Ovary (tissue), 9 donors: ENCODE measurements around the gene EIF2B2. TPM values are rescaled to one million over a fixed set of nuclear protein-coding genes. Genes with fewer than 3 reads are reported as not detected.

ENCODE experiments used
- DNase-seq, 5 donors: peaks; one replicate each; pipeline ENCODE4 v3.0.0-alpha.2; 2019 to 2020
- H3K27ac ChIP-seq, 2 donors: fragments of 200-600 bp; one replicate each; pipeline versions ENCODE4 v1.5.1 to v1.8.0; 2019 to 2022
- H3K27me3 ChIP-seq: fragments of 200-600 bp; one replicate; pipeline ENCODE4 v1.8.0; 2022
- H3K36me3 ChIP-seq: fragments of 200-600 bp; sonication (generic); one replicate; pipeline ENCODE4 v1.5.1; 2019
- H3K4me1 ChIP-seq: one replicate; pipeline ENCODE4 v1.8.1; 2013; ENCODE audit warnings: mild to moderate bottlenecking, moderate library complexity; ENCODE audit not compliant: insufficient read depth
- H3K4me3 ChIP-seq: fragments of 200-600 bp; sonication (generic); one replicate; pipeline ENCODE4 v1.5.1; 2017
- H3K9me3 ChIP-seq, 2 donors: fragments of 200-600 bp in 1 of 2; sonication (generic) in 1 of 2; one replicate each; pipeline versions ENCODE4 v1.5.1 to v1.8.1; 2013 to 2019; ENCODE audit warnings: mild to moderate bottlenecking in 1 of 2, moderate library complexity in 1 of 2
- CTCF ChIP-seq, 3 donors: fragments of 450-650 bp in 2 of 3; fragments of 200-600 bp in 1 of 3; IDR thresholded peaks; one replicate each; pipeline versions ENCODE4 v1.5.1 to v1.8.0; 2016 to 2022; ENCODE audit warnings: antibody characterized with exemption in 3 of 3, mild to moderate bottlenecking in 1 of 3
- EP300 ChIP-seq: sonication (generic); formaldehyde crosslinking; IDR thresholded peaks from one replicate; pipeline ENCODE4 v1.6.1; 2017; ENCODE audit warnings: antibody characterized with exemption
- POLR2A ChIP-seq: fragments of 450-650 bp; IDR thresholded peaks from one replicate; pipeline ENCODE4 v1.6.1; 2017; ENCODE audit warnings: antibody characterized with exemption, mild to moderate bottlenecking, moderate library complexity
- WGBS, 3 donors: extraction: QIAGEN DNeasy Blood & Tissue Kit in 1 of 3; methylation state at CpG; one replicate each; pipeline versions ENCODE4 v1.1.5 to v1.1.7; 2013 to 2017; 5-methylcytosine and 5-hydroxymethylcytosine counted together
- intact Hi-C, 4 donors: fragments of 100-400 bp; cut with DNase I; formaldehyde crosslinking; loops; one replicate each; pipeline versions ENCODE4 v1.11.0 to v1.15.1; 2022 to 2023
- polyA plus RNA-seq, 2 donors: library from polyadenylated mRNA; stranded (reverse); fragments of 200-250 nt in 1 of 2; fragments of 350-450 nt in 1 of 2; fragmentation: Illumina TruSeq in 1 of 2; extraction: RNeasy Lipid Tissue Mini Kit (QIAGEN cat#74804) in 1 of 2; gene quantifications; one replicate each; pipeline ENCODE4 v1.2.3, GENCODE V29; 2013 to 2014
- total RNA-seq, 7 donors: library from RNA; depleted of rRNA in 2 of 7; stranded (reverse); fragments of >200 nt in 2 of 7; fragmentation: NEBNext Ultra II Directional in 3 of 7; extraction: Animal tissue kit (Norgen Biotek cat#: 25700) in 3 of 7; gene quantifications; one replicate each; pipeline versions ENCODE4 v1.1.0 to v1.2.4, GENCODE V29; 2016 to 2023
- donor health status: DM: no; HTN: no; CAD: no; lungs with moderate emphysema.
- donor health status: DM: no; HTN: no; CAD: no.
- donor health status: Bipolar disorder and iron deficiency.
- donor health status: DM: yes; HTN: yes; CAD: no.
- donor health status: DM: no; HTN: no; CAD: no.
- donor health status: DM: yes; HTN: yes; CAD: no.

EIF2B2 gene
- total and polyA plus RNA-seq, 9 donors: 8.8 to 59.9 (median 30.6) TPM

DNA sequence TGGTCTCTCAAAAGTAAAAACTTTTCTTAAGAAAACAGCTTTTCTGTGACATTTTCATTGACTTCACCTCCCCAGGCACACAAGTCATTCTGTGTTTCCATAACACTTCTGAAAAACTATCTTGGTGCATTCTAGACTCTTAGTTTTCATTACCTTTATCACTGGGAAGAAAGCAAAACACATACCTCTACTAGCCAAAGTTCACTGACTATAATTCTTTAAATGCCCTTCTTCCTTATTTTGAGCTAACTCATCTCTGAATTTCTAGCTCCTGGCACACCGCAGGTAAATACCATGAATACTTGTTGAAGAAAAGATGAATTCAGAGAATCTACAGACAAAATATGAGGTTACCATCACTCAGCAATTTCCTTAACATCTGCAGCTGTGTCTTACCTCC lies 27.4 kb downstream of the EIF2B2 start:
- Histone ChIP-seq H3K36me3 (no peaks in the 10 kb centered on the region), H3K4me3 (no peak overlapping the region), H3K9me3 (no peaks in the 10 kb centered on the region), H3K27me3 (no peaks in the 10 kb centered on the region), H3K4me1 (no peaks in the 10 kb centered on the region), H3K27ac (no peak overlapping the region)
- DNase-seq: no peak
- 0% methylated on average over 1 of the region's 1 CpG for WGBS, 3 donors
- intact Hi-C loops: no loop called here
- no peak for TF ChIP-seq POLR2A
- no peak for TF ChIP-seq CTCF (IDR thresholded peaks at IDR 0.05)
- TF ChIP-seq EP300: no peak

DNA sequence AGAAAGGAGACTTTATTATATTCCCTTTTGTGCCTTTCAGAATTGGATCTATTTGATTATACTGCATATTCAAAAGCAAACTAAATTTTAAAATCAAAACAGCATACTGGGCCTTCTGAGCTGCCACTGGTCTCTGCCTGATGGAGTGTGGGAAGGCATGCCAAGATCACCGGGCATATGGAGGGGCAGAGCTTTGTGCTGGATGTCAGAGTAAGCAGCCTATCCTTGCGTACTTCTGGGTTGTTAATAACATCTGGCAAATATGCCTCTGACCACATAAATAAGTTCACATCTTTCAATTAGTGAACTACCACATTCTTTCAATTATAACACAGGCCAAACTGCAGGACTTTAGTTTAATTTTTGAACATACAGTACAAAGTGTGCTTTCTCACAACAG lies 30.2 kb downstream of the EIF2B2 start:
- Histone ChIP-seq H3K27me3 (no peaks in the 10 kb centered on the region), H3K9me3 (no peaks in the 10 kb centered on the region), H3K4me3 (no peak overlapping the region), H3K27ac (no peak overlapping the region), H3K36me3 (no peaks in the 10 kb centered on the region), H3K4me1 (no peaks in the 10 kb centered on the region)
- TF ChIP-seq POLR2A (no peak), EP300 (no peak), CTCF (IDR thresholded peaks at IDR 0.05) (no peak)
- intact Hi-C loops: no loop called here
- 94 to 97% (median 97%) methylated on average over 2 of the region's 2 CpGs for WGBS, 3 donors
- DNase-seq: no peak

DNA sequence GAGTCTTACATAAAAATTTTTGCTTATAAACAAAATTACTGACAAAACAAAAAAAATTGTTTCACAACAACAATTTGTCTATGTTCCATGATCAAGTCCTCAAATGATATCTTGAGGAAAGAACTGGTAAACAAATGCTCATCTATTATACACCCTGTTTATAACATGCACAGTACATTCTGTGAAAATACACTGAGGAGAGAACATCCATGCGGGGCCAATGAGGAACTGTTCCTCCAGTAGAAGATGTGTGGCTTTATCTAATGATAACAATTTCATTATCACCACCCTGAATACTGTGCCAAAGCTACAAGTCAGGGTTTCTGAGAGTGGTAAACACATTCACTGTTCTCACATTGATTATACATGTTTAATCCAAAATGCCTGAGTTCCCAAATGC lies 37.8 kb downstream of the EIF2B2 start:
- TF ChIP-seq POLR2A: no peak
- TF ChIP-seq EP300: no peak
- TF ChIP-seq CTCF (IDR thresholded peaks at IDR 0.05): no peak
- no peak overlapping the region for H3K4me3 ChIP-seq
- H3K27ac ChIP-seq: no peak overlapping the region
- peaks cover 2% of the 10 kb centered on the region for H3K4me1 ChIP-seq
- no peak for DNase-seq
- WGBS, 3 donors: 35 to 54% (median 48%) methylated on average over 1 of the region's 1 CpG
- intact Hi-C loops: no loop called here
- H3K27me3 ChIP-seq: no peaks in the 10 kb centered on the region
- no peaks in the 10 kb centered on the region for H3K9me3 ChIP-seq
- no peaks in the 10 kb centered on the region for H3K36me3 ChIP-seq

- intact Hi-C loops: no loop called here
- Histone ChIP-seq H3K9me3 (no peaks in the 10 kb centered on the region), H3K27me3 (no peaks in the 10 kb centered on the region), H3K36me3 (no peaks in the 10 kb centered on the region), H3K4me1 (peaks cover 2% of the 10 kb centered on the region), H3K27ac (no peak overlapping the region), H3K4me3 (no peak overlapping the region)
- 95 to 100% (median 99%) methylated on average over 2 of the region's 2 CpGs for WGBS, 3 donors
- TF ChIP-seq EP300 (no peak), POLR2A (no peak), CTCF (IDR thresholded peaks at IDR 0.05) (no peak)
- DNase-seq: no peak
These were observed 38.2 kb downstream of the EIF2B2 start for GRCh38 chr14:75040959-75041358.

- intact Hi-C loops: no loop called here
- Histone ChIP-seq H3K27me3 (no peaks in the 10 kb centered on the region), H3K27ac (no peak overlapping the region), H3K9me3 (no peaks in the 10 kb centered on the region), H3K4me3 (no peak overlapping the region), H3K36me3 (no peaks in the 10 kb centered on the region), H3K4me1 (peaks cover 2% of the 10 kb centered on the region)
- DNase-seq: no peak
- 70 to 88% (median 84%) methylated on average over 4 of the region's 4 CpGs for WGBS, 3 donors
- no peak for TF ChIP-seq EP300
- no peak for TF ChIP-seq POLR2A
- TF ChIP-seq CTCF (IDR thresholded peaks at IDR 0.05): no peak
These were observed 38.9 kb downstream of the EIF2B2 start for GRCh38 chr14:75041613-75042012.
